C4-2B (cell line): ENCODE measurements around the gene RAB7B.

Source experiments
- H3K27ac ChIP-seq: fragments of 450-650 bp; 2 replicates; pipeline ENCODE4 v1.5.1; 2017
- ZFX ChIP-seq: fragments of 450-650 bp; IDR thresholded peaks from 2 replicates; pipeline ENCODE4 v1.6.1; 2017
- TF ChIP-seq, protein P1 (sequence below): fragments of 450-650 bp; conservative IDR thresholded peaks from 2 replicates; pipeline ENCODE4 v1.5.1; 2017; ENCODE audit warnings: mild to moderate bottlenecking

RAB7B gene

DNA sequence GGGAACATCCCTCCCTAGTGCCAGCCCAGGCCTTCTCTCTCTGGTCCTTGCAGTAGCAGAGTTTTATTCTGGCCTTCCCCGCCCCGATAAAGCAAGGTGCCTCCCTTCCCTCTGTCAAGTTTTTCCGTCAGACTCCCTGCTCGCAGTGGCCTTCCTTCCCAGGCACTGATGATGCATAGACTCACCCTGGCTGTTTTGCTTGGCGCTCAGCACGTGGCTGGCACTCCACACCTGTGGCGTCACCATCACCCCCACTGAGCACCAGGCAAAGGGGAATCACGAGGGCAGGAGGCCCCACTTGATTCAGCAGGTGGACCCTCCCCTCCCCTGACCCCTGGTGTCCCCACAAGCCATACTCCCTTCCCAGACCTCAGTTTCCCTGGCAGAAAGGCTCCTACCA lies 67.3 kb downstream of the RAB7B start:
- H3K27ac ChIP-seq: no peak overlapping the region

DNA sequence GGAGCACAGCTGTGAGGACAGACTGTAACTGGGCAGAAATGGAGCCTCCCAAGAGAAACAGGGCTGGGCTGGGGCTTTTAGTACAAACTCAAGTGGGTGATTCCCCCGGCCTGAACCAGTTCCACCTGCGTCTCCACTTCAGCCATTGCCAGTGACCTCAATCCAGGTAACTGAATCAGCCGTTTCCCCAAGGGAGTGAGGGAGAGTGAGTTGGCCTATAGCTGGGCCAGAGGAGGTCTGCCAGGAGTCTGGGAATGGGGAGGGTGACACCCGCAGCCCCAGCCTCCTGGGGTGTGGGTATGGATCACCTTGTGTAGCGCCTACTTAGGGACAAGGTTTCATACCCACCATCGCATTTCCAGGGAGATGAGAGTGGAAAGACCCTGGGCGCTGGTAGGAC lies 68.4 kb downstream of the RAB7B start:
- no peak overlapping the region for H3K27ac ChIP-seq
- TF ChIP-seq, protein P1, sequence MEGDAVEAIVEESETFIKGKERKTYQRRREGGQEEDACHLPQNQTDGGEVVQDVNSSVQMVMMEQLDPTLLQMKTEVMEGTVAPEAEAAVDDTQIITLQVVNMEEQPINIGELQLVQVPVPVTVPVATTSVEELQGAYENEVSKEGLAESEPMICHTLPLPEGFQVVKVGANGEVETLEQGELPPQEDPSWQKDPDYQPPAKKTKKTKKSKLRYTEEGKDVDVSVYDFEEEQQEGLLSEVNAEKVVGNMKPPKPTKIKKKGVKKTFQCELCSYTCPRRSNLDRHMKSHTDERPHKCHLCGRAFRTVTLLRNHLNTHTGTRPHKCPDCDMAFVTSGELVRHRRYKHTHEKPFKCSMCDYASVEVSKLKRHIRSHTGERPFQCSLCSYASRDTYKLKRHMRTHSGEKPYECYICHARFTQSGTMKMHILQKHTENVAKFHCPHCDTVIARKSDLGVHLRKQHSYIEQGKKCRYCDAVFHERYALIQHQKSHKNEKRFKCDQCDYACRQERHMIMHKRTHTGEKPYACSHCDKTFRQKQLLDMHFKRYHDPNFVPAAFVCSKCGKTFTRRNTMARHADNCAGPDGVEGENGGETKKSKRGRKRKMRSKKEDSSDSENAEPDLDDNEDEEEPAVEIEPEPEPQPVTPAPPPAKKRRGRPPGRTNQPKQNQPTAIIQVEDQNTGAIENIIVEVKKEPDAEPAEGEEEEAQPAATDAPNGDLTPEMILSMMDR: no peak
- TF ChIP-seq ZFX: no peak

More for the DNA sequence above, 67.3 kb downstream of the RAB7B start:
- TF ChIP-seq, protein P1: no peak
- no peak for TF ChIP-seq ZFX

DNA sequence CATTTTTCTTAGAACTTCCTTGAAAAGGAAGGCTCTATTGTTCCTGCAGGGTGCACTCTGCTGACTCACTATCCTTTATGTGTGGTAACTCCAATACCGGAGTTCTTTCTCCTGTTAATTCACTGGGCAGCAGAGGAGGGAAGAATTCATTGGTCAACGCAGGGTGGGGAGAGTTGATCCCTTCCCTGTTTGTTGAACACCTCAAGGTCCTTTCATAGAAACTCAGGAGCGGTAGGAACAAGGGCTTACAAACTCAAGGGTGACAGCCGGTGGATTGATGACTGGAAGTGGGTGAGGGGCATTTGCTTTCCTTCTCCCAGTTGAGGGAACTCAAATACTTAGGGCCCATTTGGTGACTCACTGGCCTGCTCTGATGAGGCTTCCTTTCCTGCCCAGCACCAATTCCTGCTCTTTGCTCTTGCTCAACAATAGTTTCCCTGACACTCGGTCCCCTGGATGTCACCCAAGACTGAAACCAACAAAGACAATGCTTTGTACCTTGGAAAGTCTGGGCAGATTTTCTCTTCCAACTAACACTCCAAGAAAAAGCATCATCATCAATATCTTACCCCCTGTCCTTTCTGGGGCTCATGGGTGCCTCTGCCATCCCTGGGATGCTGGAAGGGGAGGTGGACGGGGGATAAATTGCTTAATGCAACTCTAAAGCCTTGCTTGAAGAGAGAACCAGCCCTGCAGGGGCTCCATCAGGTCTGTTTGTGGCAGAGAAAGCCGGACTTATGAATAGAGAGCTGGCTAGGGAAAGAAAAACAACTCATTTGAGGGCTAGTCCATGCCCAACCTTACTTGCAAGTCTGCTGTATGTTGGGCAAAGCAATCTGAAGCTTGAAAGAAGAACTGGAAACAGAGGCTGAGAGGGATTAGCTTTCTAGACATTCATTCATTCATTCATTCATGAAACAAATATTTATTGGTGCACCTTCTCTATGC lies 69.2 kb downstream of the RAB7B start:
- TF ChIP-seq, protein P1: no peak
- TF ChIP-seq ZFX: no peak
- H3K27ac ChIP-seq: no peak overlapping the region

DNA sequence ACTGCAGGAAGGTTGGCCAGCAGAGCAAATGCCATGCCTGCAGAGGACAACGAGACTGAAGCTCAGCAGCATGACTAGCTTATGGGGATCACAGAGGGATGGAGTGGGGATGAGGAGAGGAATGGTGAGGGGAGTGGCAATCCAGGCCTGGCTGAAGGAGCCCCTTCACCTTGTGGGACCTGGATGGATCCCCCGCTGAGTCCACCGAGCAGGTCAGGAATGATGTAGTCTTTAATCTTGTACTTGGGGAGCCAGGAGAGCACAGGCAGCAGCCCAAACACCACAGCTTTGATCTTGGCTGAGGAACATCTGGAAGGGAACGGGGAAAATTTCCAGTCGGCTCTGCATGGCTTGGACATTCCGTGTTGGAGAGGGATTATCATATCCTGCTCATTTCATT lies 70.4 kb downstream of the RAB7B start:
- no peak overlapping the region for H3K27ac ChIP-seq
- TF ChIP-seq, protein P1: no peak
- no peak for TF ChIP-seq ZFX

DNA sequence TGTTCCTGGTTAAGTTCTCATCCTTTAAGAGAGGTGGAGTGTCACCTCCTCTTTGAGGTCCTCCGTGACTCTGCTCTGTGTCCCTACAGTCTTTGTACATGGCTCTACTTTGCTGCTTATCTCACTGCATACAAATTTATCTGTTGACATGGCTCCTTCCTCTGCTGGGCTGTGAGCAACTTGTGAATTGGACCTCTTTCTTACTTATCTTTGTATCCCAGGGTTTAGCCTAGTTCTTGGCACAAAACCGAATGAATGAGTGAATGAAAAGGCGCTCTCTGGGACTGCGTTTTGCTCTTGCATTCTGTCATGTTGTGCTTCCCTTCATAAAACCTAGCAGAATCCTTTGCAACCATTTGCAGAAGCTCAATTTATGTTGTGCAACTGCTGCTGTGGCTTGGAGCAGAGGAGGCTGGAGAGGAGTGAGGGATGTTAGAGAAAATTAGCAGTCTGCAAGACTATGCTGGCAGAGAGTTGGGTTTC lies 72.4 kb downstream of the RAB7B start:
- TF ChIP-seq ZFX: no peak
- TF ChIP-seq, protein P1: no peak
- no peak overlapping the region for H3K27ac ChIP-seq

DNA sequence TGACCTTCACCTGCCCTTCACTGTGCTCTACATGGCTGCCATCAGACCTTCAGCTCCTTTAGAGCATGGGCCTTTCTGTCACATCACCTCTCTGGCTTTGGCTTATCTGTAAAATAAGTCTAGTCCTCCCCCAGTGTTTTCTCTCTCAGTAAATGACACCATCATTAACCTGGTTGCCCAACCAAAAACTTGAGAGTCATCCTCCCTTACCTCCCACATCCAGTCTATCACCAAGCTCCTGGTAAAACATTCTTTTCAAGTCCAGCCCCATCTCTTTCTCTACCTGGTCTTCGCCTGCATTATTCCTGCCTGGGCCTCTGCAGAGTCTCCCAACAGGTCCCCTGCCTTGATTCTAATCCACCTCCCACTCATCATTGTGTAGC lies 73.0 kb downstream of the RAB7B start:
- H3K27ac ChIP-seq: no peak overlapping the region
- TF ChIP-seq, protein P1: no peak
- no peak for TF ChIP-seq ZFX

DNA sequence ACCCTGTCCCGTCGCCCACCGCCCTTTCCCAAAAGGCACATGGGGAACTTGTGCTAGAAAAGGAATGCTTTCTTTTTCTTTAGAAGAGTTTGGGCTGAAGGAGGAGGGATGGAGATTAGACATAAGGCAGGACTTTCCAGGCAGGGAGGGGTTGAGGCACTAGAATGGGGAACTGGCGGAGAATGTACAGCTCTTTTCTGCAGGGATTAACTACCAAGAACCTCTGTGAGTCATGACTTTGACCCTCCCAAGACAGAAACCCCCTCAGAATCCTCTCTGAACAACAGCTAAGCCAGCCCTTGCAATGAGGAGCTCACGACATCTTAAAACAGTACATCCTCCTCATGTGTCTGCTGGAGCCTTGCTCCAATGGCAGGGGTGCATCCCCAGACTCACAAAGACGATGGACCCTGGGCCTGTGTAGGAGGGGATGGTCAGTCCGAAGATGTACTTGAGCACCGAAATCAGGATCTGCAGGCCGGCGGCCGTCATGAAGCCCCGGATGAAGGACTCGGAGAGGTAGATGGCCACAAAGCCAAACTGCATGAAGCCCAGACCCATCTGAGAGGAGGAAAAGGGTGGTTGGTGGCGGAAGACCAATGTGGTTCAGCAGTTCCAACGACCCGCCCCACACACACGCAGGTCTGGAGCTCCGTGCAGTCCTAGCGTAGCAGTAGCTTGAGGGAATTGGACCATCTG lies 73.5 kb downstream of the RAB7B start:
- no peak for TF ChIP-seq ZFX
- TF ChIP-seq, protein P1: no peak

More for the DNA sequence above, 73.5 kb downstream of the RAB7B start:
- no peak overlapping the region for H3K27ac ChIP-seq
